Endothelial cell of umbilical vein (primary cell): Measurements from ENCODE around the gene DDX31. TPM values are rescaled to one million over a fixed set of nuclear protein-coding genes. Genes with fewer than 3 reads are reported as not detected.

Source experiments
- BruUV-seq: library from RNA; stranded (reverse); fragments of 400-500 nt; replicated peaks from 2 replicates; lab custom pipeline; 2021; lab: Mats Ljungman, UMichigan
- CTCF ChIA-PET: fragments of 300-600, 350-600 bp; sonication (Branson Sonifier 250); formaldehyde crosslinking; loops from one replicate; lab custom pipeline; 2021; ENCODE audit warnings: antibody characterized with exemption, inconsistent platforms; lab: Charles Lee
- POLR2A ChIA-PET: fragments of 300-600, 350-600 bp; sonication (Branson Sonifier 250); formaldehyde crosslinking; loops from one replicate; lab custom pipeline; 2021; ENCODE audit warnings: antibody characterized with exemption, inconsistent platforms; lab: Charles Lee
- DNase-seq: peaks from one replicate; pipeline ENCODE4 v3.0.0-alpha.2; 2011; ENCODE audit warnings: low read depth, low spot score
- FAIRE-seq: peaks from 2 replicates; lab custom pipeline; 2011; peaks lifted over from hg19 to GRCh38; lab: Jason Lieb, UNC
- H2AFZ ChIP-seq: 2 replicates; pipeline ENCODE4 v1.6.0; 2012; ENCODE audit warnings: low read depth, low read length, control low read depth, inconsistent platforms
- H3K27ac ChIP-seq: 2 replicates; pipeline ENCODE4 v1.5.1; 2011; ENCODE audit warnings: low read depth, mild to moderate bottlenecking, control low read depth, low read length, moderate library complexity; ENCODE audit not compliant: insufficient read depth
- H3K27me3 ChIP-seq, 2 experiments: 2 replicates each; pipeline versions ENCODE4 v1.6.0 to v1.6.1; 2011; ENCODE audit warnings: low read length in 2 of 2, mixed read lengths in 1 of 2; ENCODE audit not compliant: control insufficient read depth in 2 of 2, insufficient read depth in 2 of 2
- H3K36me3 ChIP-seq, 2 experiments: 2 replicates in 1 of 2; 3 replicates in 1 of 2; pipeline ENCODE4 v1.5.1; 2011; ENCODE audit warnings: low read length in 2 of 2, mild to moderate bottlenecking in 1 of 2, moderate library complexity in 1 of 2; ENCODE audit not compliant: control insufficient read depth in 2 of 2, insufficient read depth in 2 of 2; ENCODE audit errors: extremely low read depth in 1 of 2
- H3K4me1 ChIP-seq: 3 replicates; pipeline ENCODE4 v1.5.1; 2011; ENCODE audit warnings: mild to moderate bottlenecking, low read length; ENCODE audit not compliant: control insufficient read depth, insufficient read depth; ENCODE audit errors: extremely low read depth
- H3K4me2 ChIP-seq: 2 replicates; pipeline ENCODE4 v1.6.1; 2011; ENCODE audit warnings: low read length, control low read depth, mixed read lengths; ENCODE audit not compliant: insufficient read depth
- H3K4me3 ChIP-seq, 3 experiments: fragments of 200-600 bp in 1 of 3; sonication (generic), shearing (Covaris generic) in 1 of 3; replicated peaks in 1 of 3; 2 replicates each; pipeline ENCODE4 v1.5.1; 2011 to 2016; ENCODE audit warnings: control low read depth in 3 of 3, low read length in 3 of 3, mild to moderate bottlenecking in 2 of 3, inconsistent platforms in 1 of 3, low read depth in 1 of 3, moderate library complexity in 1 of 3; ENCODE audit not compliant: insufficient read depth in 1 of 3
- H3K79me2 ChIP-seq: 2 replicates; pipeline ENCODE4 v1.6.0; 2012; ENCODE audit warnings: low read length, inconsistent platforms; ENCODE audit not compliant: control insufficient read depth, insufficient read depth
- H3K9ac ChIP-seq: replicated peaks from 2 replicates; pipeline ENCODE3; 2011; ENCODE audit warnings: low read length, control low read depth; ENCODE audit not compliant: insufficient read depth; ENCODE audit errors: extremely low read depth
- H3K9me1 ChIP-seq: replicated peaks from 3 replicates; pipeline ENCODE4 v1.6.0; 2011; ENCODE audit warnings: mild to moderate bottlenecking, low read length; ENCODE audit not compliant: control insufficient read depth, insufficient read depth; ENCODE audit errors: extremely low read depth
- H3K9me3 ChIP-seq: replicated peaks from 2 replicates; pipeline ENCODE4 v1.5.1; 2012; ENCODE audit warnings: low read length, inconsistent platforms; ENCODE audit not compliant: control insufficient read depth, insufficient read depth
- H4K20me1 ChIP-seq: replicated peaks from 2 replicates; pipeline ENCODE3; 2011; ENCODE audit warnings: mild to moderate bottlenecking, low read length; ENCODE audit not compliant: control insufficient read depth, insufficient read depth; ENCODE audit errors: extremely low read depth
- EZH2 ChIP-seq: IDR thresholded peaks from 2 replicates; pipeline ENCODE4 v1.6.1; 2012; ENCODE audit warnings: borderline replicate concordance, low read depth, mild to moderate bottlenecking, moderate library complexity, low read length, inconsistent platforms; ENCODE audit not compliant: severe bottlenecking
- FOS ChIP-seq: IDR thresholded peaks from 2 replicates; pipeline ENCODE4 v1.6.1; 2011; ENCODE audit warnings: mild to moderate bottlenecking, low read length, moderate library complexity, borderline replicate concordance; ENCODE audit not compliant: insufficient read depth
- GATA2 ChIP-seq: IDR thresholded peaks from 2 replicates; pipeline ENCODE4 v1.7.0; 2011; ENCODE audit warnings: low read depth, mild to moderate bottlenecking, moderate library complexity, mixed read lengths, low read length; ENCODE audit not compliant: insufficient read length, insufficient read depth
- JUN ChIP-seq: IDR thresholded peaks from 2 replicates; pipeline ENCODE4 v1.6.1; 2011; ENCODE audit warnings: borderline replicate concordance, low read depth; ENCODE audit not compliant: insufficient read length, insufficient read depth
- MYC ChIP-seq: IDR thresholded peaks from one replicate; pipeline ENCODE4 v1.6.1; 2011; ENCODE audit warnings: mild to moderate bottlenecking, low read depth, low read length
- POLR2A ChIP-seq: IDR thresholded peaks from 2 replicates; pipeline ENCODE4 v1.6.1; 2012; ENCODE audit warnings: low read depth, mild to moderate bottlenecking, control low read depth, low read length
- POLR2AphosphoS5 ChIP-seq: IDR thresholded peaks from 2 replicates; pipeline ENCODE4 v1.6.1; 2012; ENCODE audit warnings: low read depth, mild to moderate bottlenecking, control low read depth, low read length, moderate library complexity; ENCODE audit not compliant: insufficient read depth
- dilution Hi-C: fragments of 300-500 bp; cut with MboI; formaldehyde crosslinking; loops from one replicate; pipeline ENCODE4 v1.15.0; 2019; ENCODE audit warnings: low sequenced_read_pairs; ENCODE audit not compliant: extremely low pct_ligation_motif_present
- intact Hi-C: fragments of 100-400 bp; cut with micrococcal nuclease; formaldehyde crosslinking; loops from one replicate; pipeline ENCODE4 v1.10.0; 2022
- polyA plus RNA-seq, 4 experiments: library from polyadenylated mRNA; depleted of rRNA in 3 of 4; stranded (reverse) in 3 of 4; unstranded in 1 of 4; fragments of >200 nt; gene quantifications; 2 replicates each; pipeline versions ENCODE4 v1.2.1 to v1.2.3, GENCODE V29; 2011 to 2012; ENCODE audit warnings: missing spikeins in 1 of 4
- total RNA-seq: library from RNA; stranded (reverse); gene quantifications from 2 replicates; pipeline ENCODE4 v1.2.3, GENCODE V29; 2021
- TF ChIP-seq, protein P1 (sequence below), 2 donors: IDR thresholded peaks; 1 replicate in 1 of 2; 2 replicates in 1 of 2; pipeline ENCODE4 v1.5.1; 2011; ENCODE audit warnings: low read length in 2 of 2, mild to moderate bottlenecking in 2 of 2, moderate library complexity in 2 of 2, control low read depth in 1 of 2, inconsistent platforms in 1 of 2, low read depth in 1 of 2; ENCODE audit not compliant: insufficient read depth in 1 of 2; ENCODE audit errors: extremely low read depth in 1 of 2
- TF ChIP-seq, protein P2 (sequence below): IDR thresholded peaks from 2 replicates; pipeline ENCODE4 v1.6.1; 2011; ENCODE audit not compliant: insufficient read depth, insufficient read length

Gene DDX31
- total and polyA plus RNA-seq, 2 donors (not counting 3 experiments of a cell fraction or from before 2014, with no cell fraction given) = 8.0 to 16.3 TPM

GRCh38 chr9:132699956-132700355, 30.2 kb upstream of the DDX31 start:
- DNase-seq (peak; percentile 35), FAIRE-seq (no peak)
- CTCF ChIA-PET = interaction anchor here (1.1 to 2.6 kb wide), 2 partner anchors 8 to 11 kb away, joined by 5 to 7 read pairs; no protein-coding TSS in a partner anchor
- TF ChIP-seq, protein P1, sequence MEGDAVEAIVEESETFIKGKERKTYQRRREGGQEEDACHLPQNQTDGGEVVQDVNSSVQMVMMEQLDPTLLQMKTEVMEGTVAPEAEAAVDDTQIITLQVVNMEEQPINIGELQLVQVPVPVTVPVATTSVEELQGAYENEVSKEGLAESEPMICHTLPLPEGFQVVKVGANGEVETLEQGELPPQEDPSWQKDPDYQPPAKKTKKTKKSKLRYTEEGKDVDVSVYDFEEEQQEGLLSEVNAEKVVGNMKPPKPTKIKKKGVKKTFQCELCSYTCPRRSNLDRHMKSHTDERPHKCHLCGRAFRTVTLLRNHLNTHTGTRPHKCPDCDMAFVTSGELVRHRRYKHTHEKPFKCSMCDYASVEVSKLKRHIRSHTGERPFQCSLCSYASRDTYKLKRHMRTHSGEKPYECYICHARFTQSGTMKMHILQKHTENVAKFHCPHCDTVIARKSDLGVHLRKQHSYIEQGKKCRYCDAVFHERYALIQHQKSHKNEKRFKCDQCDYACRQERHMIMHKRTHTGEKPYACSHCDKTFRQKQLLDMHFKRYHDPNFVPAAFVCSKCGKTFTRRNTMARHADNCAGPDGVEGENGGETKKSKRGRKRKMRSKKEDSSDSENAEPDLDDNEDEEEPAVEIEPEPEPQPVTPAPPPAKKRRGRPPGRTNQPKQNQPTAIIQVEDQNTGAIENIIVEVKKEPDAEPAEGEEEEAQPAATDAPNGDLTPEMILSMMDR (IDR thresholded peaks at IDR 0.05; ENCODE audit: extremely low read depth in 1 of 2, insufficient read depth in 1 of 2, low read depth in 1 of 2, low read length in 2 of 2) = no peak
- TF ChIP-seq, protein P2, sequence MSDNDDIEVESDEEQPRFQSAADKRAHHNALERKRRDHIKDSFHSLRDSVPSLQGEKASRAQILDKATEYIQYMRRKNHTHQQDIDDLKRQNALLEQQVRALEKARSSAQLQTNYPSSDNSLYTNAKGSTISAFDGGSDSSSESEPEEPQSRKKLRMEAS = no peak
- TF ChIP-seq FOS (no peak), EZH2 (no peak), GATA2 (no peak), JUN (no peak), POLR2A (no peak), MYC (no peak), POLR2AphosphoS5 (no peak)
- no peaks in the 10 kb centered on the region for H3K27me3 ChIP-seq
- no peaks in the 10 kb centered on the region for H4K20me1 ChIP-seq
- no peak overlapping the region for H3K27ac ChIP-seq
- H3K4me1 ChIP-seq = no peaks in the 10 kb centered on the region
- no peaks in the 10 kb centered on the region for H3K9me3 ChIP-seq
- no TSS peak for BruUV-seq
- H2AFZ ChIP-seq = no peak overlapping the region
- no peak overlapping the region for H3K4me2 ChIP-seq
- no peaks in the 10 kb centered on the region for H3K79me2 ChIP-seq
- no peak overlapping the region for H3K9ac ChIP-seq
- no peaks in the 10 kb centered on the region for H3K36me3 ChIP-seq
- intact Hi-C loops (no loop called here), dilution Hi-C loops (no loop called here)
- POLR2A ChIA-PET = no interaction called here
- H3K9me1 ChIP-seq = no peaks in the 10 kb centered on the region
- H3K4me3 ChIP-seq = no peak overlapping the region
